Stimulated activated CD4-positive, alpha-beta T cell treated with anti-CD3 and anti-CD28 coated beads, Interleukin-4, amount 100 ng/mL, for 1 hour (primary cell): ENCODE measurements around the gene ZSCAN31.
"Not testable (repeated sequence)": the region's sequence is repeated elsewhere in the genome, so short reads cannot be mapped to it uniquely, and the experiment has no call there.

Experiments used
- DNase-seq: peaks from one replicate; pipeline ENCODE4 v3.0.0-alpha.2; 2020

The ZSCAN31 gene

DNA sequence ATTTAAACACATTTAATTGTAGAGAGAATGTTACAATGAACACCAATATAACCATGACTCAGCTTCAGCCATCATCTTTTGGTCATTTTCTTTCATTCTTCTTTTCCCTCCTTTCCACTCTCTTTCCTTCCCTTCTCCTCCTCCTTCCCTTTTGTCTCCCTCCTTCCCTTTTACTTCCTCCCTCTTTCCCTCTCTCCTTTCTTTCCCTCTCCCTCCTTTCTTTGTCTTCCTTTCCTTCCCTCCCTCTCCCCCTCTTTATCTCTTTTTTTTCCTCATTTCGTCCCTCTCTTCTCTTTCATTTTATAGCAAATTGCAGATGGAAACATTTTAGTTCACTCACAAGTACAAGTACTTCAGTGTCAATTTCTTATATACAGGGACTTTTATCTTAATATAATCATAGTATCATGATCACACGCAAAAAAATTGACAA is 15.6 kb upstream of the ZSCAN31 start:
- no peak for DNase-seq

GRCh38 chr6:28351087-28351486 is 15.1 kb upstream of the ZSCAN31 start:
- no peak for DNase-seq

GRCh38 chr6:28349892-28350737 is 14.2 kb upstream of the ZSCAN31 start, which contains the start of gene ZKSCAN3:
Gene ZKSCAN3, plus strand, starts transcription at chr6:28349947. Its CDS starts 9,640 bp downstream, at chr6:28359587.
- peak; percentile 84 for DNase-seq

DNA sequence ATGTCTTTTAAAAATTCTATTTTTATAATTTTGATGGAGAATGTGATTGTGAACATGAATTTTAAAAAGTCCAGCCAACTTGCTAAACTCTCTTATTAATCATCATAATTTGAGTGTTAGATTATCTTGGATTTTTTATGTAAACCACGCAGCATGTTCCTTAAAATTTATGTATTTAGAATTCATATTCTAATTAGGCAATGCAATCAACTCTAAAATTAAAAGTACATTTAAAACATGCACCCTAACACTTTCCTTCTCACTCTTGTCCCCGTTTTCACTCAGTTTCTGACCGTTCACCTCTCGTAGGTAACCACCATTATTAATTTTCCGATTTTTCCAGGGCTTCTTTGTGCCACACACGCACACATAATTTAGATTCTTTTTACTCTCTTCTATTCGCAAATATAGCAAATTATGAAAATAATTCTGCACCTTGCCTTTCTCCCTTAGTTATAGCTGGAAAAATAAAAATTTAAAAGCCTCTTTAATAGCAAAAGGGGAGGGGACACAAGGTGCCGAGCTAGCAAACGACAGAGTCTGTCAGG is 13.5 kb upstream of the ZSCAN31 start:
- DNase-seq = no peak

DNA sequence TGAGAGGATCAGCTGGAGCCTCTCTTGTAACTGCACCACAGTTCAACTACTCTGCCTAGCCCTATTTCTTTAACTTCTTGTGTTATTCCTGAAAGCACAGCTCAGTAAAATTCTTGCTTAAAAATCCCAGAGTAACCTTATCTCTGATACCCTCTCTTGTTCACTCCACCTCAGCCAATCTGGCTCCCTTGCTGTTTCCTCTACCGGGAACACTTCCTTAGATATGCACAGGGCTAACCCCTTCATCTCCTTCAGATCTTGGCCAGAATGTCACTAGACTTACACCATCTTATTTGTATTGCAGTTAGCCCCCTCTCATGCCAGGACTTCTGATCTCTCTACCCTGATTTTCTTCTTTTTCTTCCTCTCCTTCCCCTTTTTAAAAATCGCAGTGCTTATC is 11.2 kb upstream of the ZSCAN31 start:
- DNase-seq = no peak

- DNase-seq = no peak
Observed at GRCh38 chr6:28345201-28345600, 9.3 kb upstream of the ZSCAN31 start.

DNA sequence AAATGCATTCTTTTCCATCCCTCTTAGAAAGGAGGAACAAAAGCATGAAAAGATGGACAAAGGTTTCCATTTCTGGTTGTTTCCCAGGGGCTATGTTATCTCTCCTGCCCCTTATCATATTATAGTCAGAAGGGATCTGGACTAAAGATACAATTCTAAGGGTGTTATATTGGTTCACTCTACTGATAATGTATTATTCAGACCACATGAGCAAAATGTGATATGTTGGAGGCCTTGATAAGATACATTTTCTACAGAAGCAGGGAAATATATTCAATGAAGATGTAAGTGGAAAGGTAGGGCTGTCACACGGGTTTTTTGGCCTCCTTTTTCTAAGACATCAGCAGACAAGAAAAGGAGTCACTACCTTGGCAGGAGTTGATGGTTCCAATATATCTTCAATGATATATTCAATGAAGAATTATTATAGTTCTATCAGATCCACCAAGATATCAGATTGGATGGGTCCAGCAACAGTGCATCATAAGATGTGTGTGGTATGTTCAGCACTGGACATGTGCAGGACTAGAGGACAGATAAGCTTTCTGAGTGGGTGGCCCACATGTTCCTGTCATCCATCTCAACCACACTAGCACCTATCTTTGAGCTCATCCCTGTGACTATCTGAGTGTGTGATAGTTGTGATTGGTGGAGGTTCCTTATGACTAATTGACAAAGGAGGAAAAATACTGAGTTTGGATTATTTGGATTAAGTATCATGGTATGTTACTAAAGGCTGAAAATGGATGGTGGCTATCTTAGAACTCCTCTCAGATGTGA is 8.1 kb upstream of the ZSCAN31 start:
- DNase-seq = no peak

GRCh38 chr6:28340310-28341095 is 4.6 kb upstream of the ZSCAN31 start:
- no peak for DNase-seq

DNA sequence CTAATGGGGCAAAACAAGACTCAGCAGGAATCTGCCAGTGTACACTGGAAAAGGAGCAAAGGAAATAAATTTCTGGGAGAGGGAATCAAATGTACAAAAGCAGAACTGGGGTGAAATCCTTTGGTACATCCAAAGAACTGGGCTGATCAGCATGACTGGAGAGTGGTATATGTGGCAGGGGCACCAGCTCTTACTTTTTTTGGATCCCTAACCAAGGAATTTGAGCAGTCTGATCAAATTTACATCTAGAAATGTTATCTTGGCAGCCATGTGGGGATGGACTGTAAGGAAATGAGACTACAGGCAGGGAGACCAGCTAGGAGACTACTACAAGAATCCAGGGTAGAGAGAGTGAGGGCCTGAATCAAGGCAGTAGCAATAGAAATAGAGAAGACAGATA is 1.2 kb upstream of the ZSCAN31 start:
- no peak for DNase-seq

- no peak for DNase-seq
Observed at GRCh38 chr6:28336284-28337120, 554 bp upstream of the ZSCAN31 start.

DNA sequence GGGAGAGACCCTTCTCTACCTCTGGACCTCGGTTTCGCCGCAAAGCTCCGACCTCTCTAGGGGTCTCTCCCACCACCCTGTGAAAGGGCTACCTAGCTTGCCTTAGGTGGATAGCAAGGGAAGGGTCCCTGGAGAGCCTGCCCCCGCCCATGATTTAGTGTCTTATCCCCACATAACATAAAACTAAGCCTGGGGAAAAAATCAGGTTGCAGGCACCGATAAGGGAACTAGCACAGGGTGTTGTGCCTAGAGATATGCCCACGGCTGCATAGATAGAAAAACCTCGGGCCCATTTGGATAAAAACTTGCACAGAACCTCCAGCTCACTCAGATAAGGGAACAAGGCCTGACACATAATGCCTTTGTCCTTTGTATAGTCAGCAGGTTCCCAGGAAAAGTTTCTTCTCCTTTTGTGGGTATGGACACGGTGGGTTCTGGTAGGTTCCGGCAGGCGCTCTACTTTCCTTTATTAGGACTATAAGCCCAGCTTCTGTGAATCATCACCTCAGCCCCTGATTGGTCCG is 846 bp downstream of the ZSCAN31 start:
- DNase-seq = no peak

DNA sequence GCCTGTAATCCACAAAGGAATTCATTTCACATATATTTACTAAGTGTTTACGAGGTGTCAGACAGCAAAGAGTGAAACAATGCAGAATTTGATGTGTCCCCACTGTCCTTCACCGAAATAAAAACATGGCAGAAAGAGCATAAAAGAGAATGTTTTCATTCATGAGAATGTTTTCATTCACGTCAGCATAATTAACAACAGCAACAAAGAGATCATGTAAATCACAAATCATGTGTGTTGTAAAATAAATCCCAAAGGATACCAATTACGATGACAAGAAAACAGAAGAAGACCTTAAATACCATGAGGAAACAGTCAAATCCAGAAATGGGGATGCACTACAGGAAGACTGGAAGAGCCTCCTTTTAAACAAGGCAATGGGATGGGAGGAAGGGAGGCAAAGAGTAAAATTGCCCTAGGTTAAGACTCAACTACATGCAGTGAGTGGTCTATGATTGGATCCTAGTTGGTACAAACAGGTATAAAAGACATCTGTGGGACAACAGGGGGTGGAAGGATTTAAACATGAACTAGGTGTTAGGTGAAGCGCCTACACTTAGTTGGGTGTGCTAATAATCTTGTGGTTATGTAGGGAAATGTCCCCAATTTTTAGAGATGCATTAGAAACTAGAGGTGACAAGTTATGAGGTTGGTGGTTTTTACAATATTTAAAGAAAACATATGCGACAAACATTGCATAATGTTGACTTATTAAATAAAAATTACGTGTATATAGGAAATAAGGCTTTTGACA is 1.5 kb downstream of the ZSCAN31 start:
- no peak for DNase-seq

DNA sequence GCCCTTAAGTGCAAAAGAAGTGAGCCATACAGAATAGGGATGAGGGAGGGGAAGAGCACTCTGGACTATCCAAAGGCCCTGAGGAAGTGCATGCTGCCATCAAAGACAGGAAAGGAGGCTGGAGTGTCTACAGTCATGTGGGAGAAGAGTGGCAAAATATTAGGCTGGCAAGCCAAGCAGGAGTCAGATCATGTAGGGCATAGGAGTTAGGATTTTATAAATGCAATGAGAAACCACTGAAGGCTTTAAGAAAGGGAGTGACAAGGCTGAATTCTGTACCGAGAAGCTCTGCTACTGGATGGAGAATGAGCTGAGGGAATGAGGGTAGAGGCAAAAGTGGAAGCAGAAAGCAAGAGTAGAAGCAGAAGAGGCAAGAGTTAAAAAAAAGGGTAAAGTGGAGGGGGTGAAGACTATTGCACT is 2.3 kb downstream of the ZSCAN31 start:
- no peak for DNase-seq

- DNase-seq = no peak
Observed at GRCh38 chr6:28333047-28333446, 2.9 kb downstream of the ZSCAN31 start.

- no peak for DNase-seq
Observed at GRCh38 chr6:28330041-28330440, 5.9 kb downstream of the ZSCAN31 start.

- DNase-seq = no peak
Observed at GRCh38 chr6:28326371-28326948, 9.5 kb downstream of the ZSCAN31 start.

DNA sequence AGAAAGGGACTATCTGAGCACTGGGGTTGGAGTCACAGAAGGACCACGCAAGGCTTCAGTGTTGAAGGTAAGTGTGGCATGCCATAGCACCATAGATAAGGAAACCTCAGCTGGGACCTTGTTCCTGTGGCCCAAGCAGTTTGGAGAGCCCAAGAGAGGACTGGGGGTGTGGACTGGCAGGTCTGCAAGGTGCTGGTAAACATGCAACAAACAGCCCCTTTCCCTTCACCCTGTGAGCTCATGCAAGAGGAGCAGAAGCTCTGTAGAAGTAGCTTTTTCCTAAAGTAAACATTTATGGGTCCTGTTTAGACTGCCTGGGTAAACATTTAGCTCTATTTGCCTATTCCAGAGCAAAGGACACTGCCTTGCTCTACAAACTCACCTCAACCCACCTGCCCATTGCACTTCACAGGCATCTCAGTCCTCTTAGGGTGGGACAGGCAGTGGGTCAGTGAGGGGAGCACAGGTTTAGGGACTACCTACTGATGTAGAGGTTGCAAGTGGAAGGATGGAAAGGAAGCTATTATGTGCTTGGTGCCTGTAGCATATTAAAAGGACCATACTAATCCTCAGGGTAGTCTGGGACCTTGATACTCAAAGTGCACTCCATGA is 12.0 kb downstream of the ZSCAN31 start:
- no peak for DNase-seq

DNA sequence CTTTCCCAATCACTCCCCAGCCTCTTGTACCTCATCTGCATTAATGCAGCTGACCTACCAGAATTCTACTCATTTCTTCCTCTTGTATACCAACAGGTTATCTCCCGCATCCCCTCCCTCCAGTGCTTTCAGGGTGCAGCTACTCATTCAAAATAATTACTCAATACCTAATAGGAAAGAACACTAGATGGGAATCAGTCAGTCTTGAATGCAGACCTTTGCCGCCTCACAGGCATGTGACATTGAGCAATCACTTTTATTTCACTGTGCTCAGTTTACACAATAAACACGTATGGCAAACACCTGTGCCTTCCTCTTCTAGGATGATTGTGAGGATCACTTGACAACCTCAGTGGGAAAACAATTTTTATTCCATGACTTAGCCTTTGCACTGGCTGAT is 13.3 kb downstream of the ZSCAN31 start:
- no peak for DNase-seq

DNA sequence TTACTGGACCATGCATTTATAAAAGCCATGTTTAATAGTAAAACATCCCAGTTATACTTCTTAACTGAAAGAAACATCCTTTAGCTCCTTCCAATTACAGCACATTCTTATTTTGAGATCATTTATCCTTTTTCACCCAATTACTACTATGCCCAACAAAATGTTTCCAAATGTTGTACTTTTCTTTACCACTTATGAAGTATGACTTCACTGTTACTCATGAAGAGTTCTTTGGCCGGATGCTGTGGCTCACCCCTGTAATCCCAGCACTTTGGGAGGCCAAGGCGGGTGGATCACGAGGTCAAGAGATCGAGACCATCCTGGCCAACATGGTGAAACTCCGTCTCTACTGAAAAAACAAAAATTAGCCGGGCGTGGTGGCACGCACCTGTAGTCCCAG is 18.1 kb downstream of the ZSCAN31 start:
- DNase-seq = not testable (repeated sequence)

- DNase-seq = no peak
Observed at GRCh38 chr6:28315628-28316027, 20.3 kb downstream of the ZSCAN31 start.
